Lower lobe of right lung (tissue), 2 donors: Measurements from ENCODE around the gene CKAP5. TPM values are rescaled to one million over a fixed set of nuclear protein-coding genes. Genes with fewer than 3 reads are reported as not detected.

Experiments used
- ATAC-seq, 2 donors: fragments of 200-7000 bp; cut with Tn5 transposase; one replicate each; pipeline ENCODE4 v1.9.1; 2020 to 2022; ENCODE audit warnings: mild to moderate bottlenecking in 2 of 2, moderate library complexity in 2 of 2
- DNase-seq: peaks from one replicate; pipeline ENCODE4 v3.0.0-alpha.2; 2020
- H3K27ac ChIP-seq: fragments of 200-600 bp; one replicate; pipeline ENCODE4 v1.8.0; 2022
- H3K27me3 ChIP-seq: fragments of 200-600 bp; one replicate; pipeline ENCODE4 v1.8.0; 2022; ENCODE audit warnings: low read depth
- H3K36me3 ChIP-seq: fragments of 200-600 bp; one replicate; pipeline ENCODE4 v1.8.0; 2022; ENCODE audit warnings: mild to moderate bottlenecking
- H3K4me1 ChIP-seq: fragments of 200-600 bp; one replicate; pipeline ENCODE4 v1.8.0; 2022
- H3K4me3 ChIP-seq: fragments of 200-600 bp; one replicate; pipeline ENCODE4 v1.8.0; 2022; ENCODE audit warnings: mild to moderate bottlenecking
- H3K9me3 ChIP-seq: fragments of 200-600 bp; one replicate; pipeline ENCODE4 v1.8.0; 2022
- intact Hi-C: fragments of 100-400 bp; cut with DNase I; formaldehyde crosslinking; loops from one replicate; pipeline ENCODE4 v1.11.0; 2022
- long read RNA-seq: library from polyadenylated mRNA; unstranded; transcript quantifications from one replicate; pipeline ENCODE4 v2.0.0, GENCODE V29; 2021
- total RNA-seq: library from RNA; stranded (reverse); fragmentation: NEBNext Ultra II Directional; extraction: Animal tissue kit (Norgen Biotek cat#: 25700); gene quantifications from one replicate; pipeline ENCODE4 v1.2.1, GENCODE V29; 2021
- TF ChIP-seq, protein P1 (sequence below): fragments of 200-600 bp; IDR thresholded peaks from one replicate; pipeline ENCODE4 v1.8.0; 2022; ENCODE audit warnings: antibody characterized with exemption, mild to moderate bottlenecking
- donor health status: DM: no; HTN: yes; CAD: no; lungs with severe emphysema.

CKAP5 gene
- total RNA-seq: 59.7 TPM
- long read RNA-seq, full-length matches to known transcripts: 7 of 28 reads
- long read RNA-seq, partial matches to known transcripts: 12 of 28 reads
- long read RNA-seq, other reads (novel, unspliced or antisense): 9 of 28 reads

DNA sequence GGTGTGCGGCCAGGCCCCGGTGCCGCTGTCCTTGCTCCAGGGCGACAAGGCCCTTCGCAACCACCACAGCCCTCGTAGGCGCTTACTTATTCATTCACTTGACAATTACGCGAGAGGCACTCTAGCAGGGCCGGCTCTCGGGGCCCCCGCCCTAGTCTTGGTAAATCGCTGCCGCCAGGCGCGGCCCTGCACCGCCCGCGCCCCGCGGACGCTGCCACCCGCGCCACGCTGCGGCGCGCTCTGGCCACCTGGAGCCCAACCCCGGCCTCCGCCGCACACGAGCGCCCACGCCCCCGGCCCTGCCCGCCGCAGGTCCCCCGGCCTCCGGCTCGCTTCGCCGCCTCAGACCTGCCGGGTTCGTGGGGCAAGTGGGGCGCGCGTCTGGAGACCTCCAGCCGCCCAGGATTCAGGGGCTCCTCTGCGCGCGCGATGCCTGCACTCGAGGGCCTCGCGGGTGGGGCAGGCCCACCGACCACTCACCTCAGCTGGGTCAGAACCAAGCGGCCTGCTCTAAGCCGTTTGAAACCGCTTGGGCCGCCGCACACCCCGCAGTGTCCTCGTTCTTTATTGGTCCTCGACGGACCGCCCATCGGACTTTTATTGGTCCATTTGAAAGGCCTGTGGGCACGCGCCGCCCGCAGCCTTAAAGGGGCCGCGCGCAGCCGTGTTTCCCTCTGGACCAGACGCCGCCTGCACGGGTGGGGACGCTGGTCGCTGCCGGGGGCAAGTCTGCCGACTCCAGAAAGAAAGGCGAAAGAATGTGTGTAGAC, at the start of gene CKAP5:
Gene CKAP5, minus strand, starts transcription at position 541 of the 770 bp plus-strand sequence. CDS start 25,049 bp downstream, outside the sequence.
- Histone ChIP-seq H3K27ac (peak within 1 kb of the TSS; percentile 87), H3K9me3 (no peaks in the 10 kb centered on the region), H3K27me3 (no peaks in the 10 kb centered on the region), H3K36me3 (no peaks in the 10 kb centered on the region), H3K4me3 (peak within 1 kb of the TSS; percentile 85), H3K4me1 (peaks cover 18% of the 10 kb centered on the region)
- ATAC-seq: peak; percentile 99
- intact Hi-C loops: no loop called here
- peak; percentile 93 for DNase-seq
- TF ChIP-seq, protein P1, sequence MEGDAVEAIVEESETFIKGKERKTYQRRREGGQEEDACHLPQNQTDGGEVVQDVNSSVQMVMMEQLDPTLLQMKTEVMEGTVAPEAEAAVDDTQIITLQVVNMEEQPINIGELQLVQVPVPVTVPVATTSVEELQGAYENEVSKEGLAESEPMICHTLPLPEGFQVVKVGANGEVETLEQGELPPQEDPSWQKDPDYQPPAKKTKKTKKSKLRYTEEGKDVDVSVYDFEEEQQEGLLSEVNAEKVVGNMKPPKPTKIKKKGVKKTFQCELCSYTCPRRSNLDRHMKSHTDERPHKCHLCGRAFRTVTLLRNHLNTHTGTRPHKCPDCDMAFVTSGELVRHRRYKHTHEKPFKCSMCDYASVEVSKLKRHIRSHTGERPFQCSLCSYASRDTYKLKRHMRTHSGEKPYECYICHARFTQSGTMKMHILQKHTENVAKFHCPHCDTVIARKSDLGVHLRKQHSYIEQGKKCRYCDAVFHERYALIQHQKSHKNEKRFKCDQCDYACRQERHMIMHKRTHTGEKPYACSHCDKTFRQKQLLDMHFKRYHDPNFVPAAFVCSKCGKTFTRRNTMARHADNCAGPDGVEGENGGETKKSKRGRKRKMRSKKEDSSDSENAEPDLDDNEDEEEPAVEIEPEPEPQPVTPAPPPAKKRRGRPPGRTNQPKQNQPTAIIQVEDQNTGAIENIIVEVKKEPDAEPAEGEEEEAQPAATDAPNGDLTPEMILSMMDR: no peak

DNA sequence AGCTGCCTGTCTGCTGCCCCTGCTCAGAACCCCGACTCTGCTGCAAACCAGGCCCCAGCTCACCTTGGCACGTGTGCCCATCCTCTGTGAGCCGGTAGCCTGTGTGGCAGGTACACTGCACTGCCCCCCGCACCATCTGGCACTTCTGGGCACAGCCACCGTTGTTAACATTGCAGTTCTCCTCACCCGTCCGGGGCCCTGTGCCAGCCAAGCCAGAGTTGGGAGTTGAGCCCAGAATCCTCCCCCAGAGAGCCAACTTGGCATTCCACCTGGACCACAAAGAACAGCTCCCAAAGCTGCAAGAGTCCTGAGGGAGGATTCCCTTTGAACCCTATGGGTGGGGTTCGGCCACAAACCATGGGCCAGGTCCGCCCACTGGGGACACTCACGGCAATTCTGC, 49.7 kb upstream of the CKAP5 start:
- no peaks in the 10 kb centered on the region for H3K27me3 ChIP-seq
- no peaks in the 10 kb centered on the region for H3K9me3 ChIP-seq
- no peak overlapping the region for H3K4me3 ChIP-seq
- no peaks in the 10 kb centered on the region for H3K36me3 ChIP-seq
- no peak overlapping the region for H3K27ac ChIP-seq
- TF ChIP-seq, protein P1: no peak
- intact Hi-C loops: no loop called here
- peak; percentile 70 for DNase-seq
- peak; percentile 80 to 84 for ATAC-seq
- H3K4me1 ChIP-seq: no peaks in the 10 kb centered on the region

DNA sequence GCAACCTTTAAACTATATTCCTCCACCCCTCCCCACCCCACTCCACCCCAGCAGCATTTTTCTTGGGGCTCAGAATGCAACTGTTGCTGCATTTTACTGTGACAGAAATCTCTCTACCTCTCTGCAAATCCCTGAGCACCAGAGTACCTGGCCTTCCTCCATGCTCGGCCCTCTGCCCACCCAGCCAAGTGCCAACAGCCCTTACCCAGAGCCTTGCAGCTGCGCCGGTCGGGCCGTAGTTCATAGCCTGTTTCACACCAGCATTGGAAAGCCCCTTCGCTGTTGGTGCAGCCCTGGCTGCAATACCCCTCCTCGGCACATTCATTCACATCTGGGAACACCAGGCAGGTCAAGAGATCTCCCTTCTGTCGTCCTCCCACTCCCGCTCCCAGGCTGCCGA, 48.9 kb upstream of the CKAP5 start:
- Histone ChIP-seq H3K9me3 (no peaks in the 10 kb centered on the region), H3K27ac (no peak overlapping the region), H3K27me3 (no peaks in the 10 kb centered on the region), H3K4me3 (no peak overlapping the region), H3K4me1 (no peaks in the 10 kb centered on the region), H3K36me3 (peaks cover 1% of the 10 kb centered on the region)
- TF ChIP-seq, protein P1: no peak
- ATAC-seq: no peak
- intact Hi-C loops: no loop called here
- DNase-seq: no peak

DNA sequence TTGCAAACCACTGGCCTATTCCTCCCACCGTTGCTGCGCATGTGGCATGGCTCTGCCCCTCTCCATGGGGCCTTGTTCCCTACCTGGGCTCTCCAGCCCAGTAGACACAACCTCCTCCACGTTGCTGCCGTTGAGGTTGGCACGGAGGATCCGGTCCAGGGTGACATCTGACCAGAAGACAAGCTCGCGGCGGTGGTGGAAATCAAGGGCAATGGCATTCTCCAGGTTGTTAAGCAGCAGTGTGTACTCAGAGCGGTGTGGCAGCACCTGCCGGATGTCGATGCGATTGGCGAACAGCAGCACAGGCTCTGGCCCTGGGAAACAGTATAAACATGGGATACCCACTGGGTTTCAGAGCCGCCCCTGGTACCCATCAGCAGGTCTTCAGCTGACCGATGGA, 48.4 kb upstream of the CKAP5 start:
- intact Hi-C loops: no loop called here
- H3K27me3 ChIP-seq: no peaks in the 10 kb centered on the region
- no peak for DNase-seq
- H3K4me1 ChIP-seq: no peaks in the 10 kb centered on the region
- ATAC-seq: no peak
- no peaks in the 10 kb centered on the region for H3K9me3 ChIP-seq
- H3K36me3 ChIP-seq: peaks cover 5% of the 10 kb centered on the region
- TF ChIP-seq, protein P1: no peak
- no peak overlapping the region for H3K27ac ChIP-seq
- H3K4me3 ChIP-seq: no peak overlapping the region

DNA sequence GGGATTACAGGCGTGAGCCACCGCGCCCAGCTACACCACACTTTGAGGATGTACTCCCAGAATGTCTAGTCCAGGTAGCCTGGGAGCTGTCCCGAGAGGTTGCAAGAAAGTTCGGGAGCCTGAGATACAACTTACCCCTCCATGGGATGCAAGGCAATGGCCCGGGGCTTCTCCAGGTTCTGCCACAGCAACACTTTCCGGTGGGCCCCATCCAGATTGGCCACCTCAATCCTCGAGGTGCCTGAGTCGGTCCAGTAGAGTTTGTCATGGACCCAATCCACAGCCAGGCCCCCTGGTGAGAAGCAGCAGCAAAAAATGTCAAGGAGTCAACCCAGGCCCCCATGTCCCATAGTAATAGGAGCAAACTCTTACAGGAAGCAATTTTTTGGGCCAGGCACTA, 46.8 kb upstream of the CKAP5 start:
- ATAC-seq (no peak), DNase-seq (no peak)
- Histone ChIP-seq H3K4me1 (no peaks in the 10 kb centered on the region), H3K27ac (no peak overlapping the region), H3K27me3 (no peaks in the 10 kb centered on the region), H3K36me3 (peaks cover 9% of the 10 kb centered on the region), H3K9me3 (no peaks in the 10 kb centered on the region), H3K4me3 (no peak overlapping the region)
- intact Hi-C loops: no loop called here
- TF ChIP-seq, protein P1: no peak
